ENCODE data around the gene PTGDS. TPM values are rescaled to one million over a fixed set of nuclear protein-coding genes. Genes with fewer than 3 reads are reported as not detected.

The PTGDS gene
- total RNA-seq, 1 donor from 2014 or later, result 477 TPM

GRCh38 chr9:136975644-136976043, 1.7 kb upstream of the PTGDS start:
- no peaks in the 10 kb centered on the region for H3K27me3 ChIP-seq
- peak; percentile 45 for TF ChIP-seq CTCF (IDR thresholded peaks at IDR 0.05)
- no peak for DNase-seq
- peak overlapping the region; percentile 23 for H3K4me3 ChIP-seq
- H3K4me1 ChIP-seq, result peaks cover 30% of the 10 kb centered on the region
- no peaks in the 10 kb centered on the region for H3K9me3 ChIP-seq
- H3K27ac ChIP-seq, result peak overlapping the region; percentile 58
- peak; percentile 7 for ATAC-seq
- no peaks in the 10 kb centered on the region for H3K36me3 ChIP-seq
- intact Hi-C loops (cut with DNase I), result no loop called here

GRCh38 chr9:136977649-136978072, 357 bp downstream of the PTGDS start:
- Histone ChIP-seq H3K4me3 (peak overlapping the region; percentile 55), H3K27ac (peak overlapping the region; percentile 70), H3K9me3 (no peaks in the 10 kb centered on the region), H3K36me3 (no peaks in the 10 kb centered on the region), H3K27me3 (no peaks in the 10 kb centered on the region), H3K4me1 (peaks cover 34% of the 10 kb centered on the region)
- no peak for TF ChIP-seq CTCF (IDR thresholded peaks at IDR 0.05)
- DNase-seq (no peak), ATAC-seq (no peak)
- intact Hi-C loops (cut with DNase I), result no loop called here

DNA sequence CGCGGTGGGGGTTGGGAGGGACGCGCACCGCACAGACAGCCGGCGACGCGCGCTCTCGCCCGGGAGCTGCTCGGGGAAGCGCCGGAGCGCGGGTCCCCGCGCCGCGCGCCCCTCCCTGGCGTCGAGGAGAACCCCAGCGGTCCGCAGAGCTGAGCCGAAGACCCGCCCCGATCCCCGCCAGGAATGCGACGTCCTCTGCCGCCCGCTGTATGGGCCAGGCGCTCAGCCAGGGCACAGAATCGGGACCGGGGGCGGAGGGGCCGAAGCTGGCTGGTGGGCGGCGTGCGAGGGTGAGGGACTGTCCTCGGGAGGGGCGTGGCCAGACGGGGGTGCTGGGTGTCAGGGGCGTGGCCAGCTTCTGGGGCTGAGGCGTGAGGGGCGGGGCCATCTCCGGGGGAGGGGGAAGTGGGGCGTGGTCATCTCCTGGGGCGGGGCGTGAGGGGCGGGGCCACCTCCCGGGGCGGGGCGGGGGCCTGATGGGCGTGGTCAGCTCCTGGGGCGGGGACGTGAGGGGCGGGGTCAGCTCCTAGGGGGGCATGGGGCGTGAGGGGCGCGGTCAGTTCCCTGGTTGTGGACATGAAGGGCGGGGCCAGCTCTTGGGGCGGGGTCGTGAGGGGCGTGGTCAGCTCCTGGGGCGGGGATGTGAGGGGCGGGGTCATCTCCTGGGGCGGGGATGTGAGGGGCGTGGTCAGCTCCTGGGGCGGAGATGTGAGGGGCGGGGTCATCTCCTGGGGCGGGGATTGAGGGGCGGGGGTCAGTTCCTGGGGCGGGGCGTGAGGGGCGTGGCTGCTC, 965 bp downstream of the PTGDS start:
- TF ChIP-seq CTCF (IDR thresholded peaks at IDR 0.05), result no peak
- Histone ChIP-seq H3K36me3 (no peaks in the 10 kb centered on the region), H3K27ac (peak overlapping the region; percentile 70), H3K9me3 (no peaks in the 10 kb centered on the region), H3K4me1 (peaks cover 34% of the 10 kb centered on the region), H3K27me3 (no peaks in the 10 kb centered on the region), H3K4me3 (peak overlapping the region; percentile 55)
- intact Hi-C loops (cut with DNase I), result no loop called here
- peak; percentile 72 for ATAC-seq
- peak; percentile 88 for DNase-seq

DNA sequence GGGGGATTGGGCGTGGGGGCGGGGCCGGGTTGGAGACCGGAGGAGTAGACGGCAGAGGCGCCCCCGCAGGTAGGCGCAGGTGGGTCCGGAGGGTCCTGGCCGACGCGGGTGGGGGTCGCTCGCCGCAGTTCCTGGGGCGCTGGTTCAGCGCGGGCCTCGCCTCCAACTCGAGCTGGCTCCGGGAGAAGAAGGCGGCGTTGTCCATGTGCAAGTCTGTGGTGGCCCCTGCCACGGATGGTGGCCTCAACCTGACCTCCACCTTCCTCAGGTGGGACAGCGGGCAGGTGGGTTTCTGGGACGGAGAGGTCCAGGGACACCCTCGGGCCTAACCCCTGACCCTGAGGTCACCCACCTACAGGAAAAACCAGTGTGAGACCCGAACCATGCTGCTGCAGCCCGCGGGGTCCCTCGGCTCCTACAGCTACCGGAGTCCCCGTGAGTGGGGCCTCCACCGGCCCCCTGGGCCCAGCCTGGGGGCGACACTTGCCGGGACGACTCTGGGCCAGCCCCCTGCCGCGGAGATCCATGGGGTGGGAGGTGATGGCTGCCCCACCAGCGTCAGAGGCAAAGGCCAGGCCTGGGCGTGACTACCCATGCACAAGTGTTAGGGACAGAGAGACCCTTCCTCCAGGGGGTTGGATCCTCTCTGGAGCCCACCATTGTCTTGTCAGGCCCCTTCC, 1.7 kb downstream of the PTGDS start:
- Histone ChIP-seq H3K4me3 (no peak overlapping the region), H3K27ac (no peak overlapping the region), H3K36me3 (no peaks in the 10 kb centered on the region), H3K4me1 (peaks cover 34% of the 10 kb centered on the region), H3K9me3 (no peaks in the 10 kb centered on the region), H3K27me3 (no peaks in the 10 kb centered on the region)
- no peak for ATAC-seq
- DNase-seq, result no peak
- intact Hi-C loops (cut with DNase I), result no loop called here
- no peak for TF ChIP-seq CTCF (IDR thresholded peaks at IDR 0.05)

- Histone ChIP-seq H3K9me3 (no peaks in the 10 kb centered on the region), H3K36me3 (no peaks in the 10 kb centered on the region), H3K27ac (peak overlapping the region; percentile 11), H3K4me1 (peaks cover 34% of the 10 kb centered on the region), H3K27me3 (peaks cover 9% of the 10 kb centered on the region), H3K4me3 (no peak overlapping the region)
- no peak for TF ChIP-seq CTCF (IDR thresholded peaks at IDR 0.05)
- ATAC-seq, result no peak
- DNase-seq, result no peak
- intact Hi-C loops (cut with DNase I), result no loop called here
These were observed 2.7 kb downstream of the PTGDS start for GRCh38 chr9:136979769-136980587.

Measured in upper lobe of right lung (tissue), 1 donor.